CD4-positive, alpha-beta T cell treated with Interleukin-2 at 100 ng/mL for 4 hours (primary cell): ENCODE measurements around the gene RDH16.
"Not testable (repeated sequence)": the region's sequence is repeated elsewhere in the genome, so short reads cannot be mapped to it uniquely, and the experiment has no call there.

Experiments
- DNase-seq: peaks from one replicate; pipeline ENCODE4 v3.0.0-alpha.2; 2020; ENCODE audit warnings: low spot score

The RDH16 gene

DNA sequence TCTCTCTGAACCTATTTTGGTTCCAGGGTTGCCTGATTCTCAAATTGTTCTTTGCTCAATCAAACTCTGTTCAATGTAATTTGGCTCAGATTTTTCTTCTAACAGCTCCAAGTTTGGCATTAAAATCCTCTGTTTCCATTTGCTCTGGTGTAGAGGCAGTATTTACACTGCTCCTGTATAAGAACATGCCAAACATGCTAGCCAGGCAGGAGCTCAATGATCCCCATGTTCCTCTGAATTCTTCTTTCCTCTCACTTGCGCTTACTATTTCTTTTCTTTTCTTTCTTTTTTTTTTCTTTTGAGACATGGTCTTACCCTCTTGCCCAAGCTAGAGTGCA, 40.4 kb downstream of the RDH16 start:
- DNase-seq, result no peak

DNA sequence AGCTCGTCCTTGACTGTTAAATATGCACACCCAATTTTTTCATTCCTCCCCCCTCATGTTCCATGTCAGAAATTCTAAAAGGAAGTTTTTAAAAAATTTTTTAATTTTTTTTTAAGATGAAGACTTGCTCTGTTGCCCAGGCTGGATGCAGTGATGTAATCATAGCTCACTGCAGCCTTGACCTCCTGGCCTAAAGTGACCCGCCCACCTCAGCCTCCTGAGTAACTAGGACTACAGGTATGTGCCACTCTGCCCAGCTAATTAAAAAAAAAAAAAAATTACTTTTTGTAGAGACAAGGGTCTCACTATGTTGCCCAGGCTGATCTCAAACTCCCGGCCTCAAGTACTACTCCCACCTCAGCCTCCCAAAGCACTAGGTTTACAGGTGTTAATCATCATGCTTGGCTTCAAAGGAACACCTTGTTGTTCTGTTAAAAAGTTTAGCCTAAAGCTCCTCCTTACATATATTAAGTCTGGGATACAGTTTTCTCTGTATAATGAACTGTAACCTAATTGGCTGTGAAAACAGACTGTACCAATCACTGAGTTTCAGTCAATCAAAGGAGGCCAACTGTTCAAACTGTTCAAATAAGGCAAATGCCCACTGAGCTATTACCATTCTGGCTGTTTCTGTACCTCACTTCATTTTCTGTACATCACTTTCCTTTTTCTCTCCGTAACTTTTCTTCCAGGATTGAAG, 41.0 kb downstream of the RDH16 start:
- no peak for DNase-seq

DNA sequence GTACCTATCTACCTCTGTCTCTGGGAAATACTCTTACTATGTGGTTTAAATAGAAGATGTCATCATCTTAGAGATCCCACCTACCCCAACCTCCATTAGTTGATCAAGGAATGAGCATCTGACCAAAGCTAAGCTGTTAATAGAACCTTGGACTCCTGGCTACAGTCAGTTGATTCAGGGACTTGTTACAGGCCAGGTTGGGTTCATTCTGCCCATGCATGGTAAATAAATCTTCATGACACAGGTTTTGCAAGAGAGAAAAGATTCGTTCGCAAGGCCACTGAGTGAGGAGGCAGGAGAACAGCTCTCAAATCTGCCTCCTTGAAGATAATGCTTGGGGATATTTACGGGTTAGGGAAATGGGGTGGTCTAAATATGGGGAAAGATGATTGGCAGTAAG, 42.7 kb downstream of the RDH16 start:
- no peak for DNase-seq

DNA sequence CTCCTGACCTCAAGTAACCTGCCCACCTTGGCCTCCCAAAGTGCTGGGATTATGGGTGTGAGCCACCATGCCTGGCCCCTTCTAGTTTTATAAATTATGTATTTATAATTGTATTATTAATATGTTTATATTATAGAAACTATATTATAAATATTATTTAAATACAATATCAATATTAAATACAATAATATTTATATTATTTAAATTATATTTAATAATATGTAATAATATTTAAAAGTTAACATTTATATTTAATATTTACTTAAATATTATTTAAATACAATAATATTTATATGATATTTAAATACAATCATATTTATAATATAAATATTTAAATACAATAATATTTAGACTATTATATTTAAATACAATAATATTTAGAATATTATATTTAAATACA, 43.2 kb downstream of the RDH16 start:
- no peak for DNase-seq

DNA sequence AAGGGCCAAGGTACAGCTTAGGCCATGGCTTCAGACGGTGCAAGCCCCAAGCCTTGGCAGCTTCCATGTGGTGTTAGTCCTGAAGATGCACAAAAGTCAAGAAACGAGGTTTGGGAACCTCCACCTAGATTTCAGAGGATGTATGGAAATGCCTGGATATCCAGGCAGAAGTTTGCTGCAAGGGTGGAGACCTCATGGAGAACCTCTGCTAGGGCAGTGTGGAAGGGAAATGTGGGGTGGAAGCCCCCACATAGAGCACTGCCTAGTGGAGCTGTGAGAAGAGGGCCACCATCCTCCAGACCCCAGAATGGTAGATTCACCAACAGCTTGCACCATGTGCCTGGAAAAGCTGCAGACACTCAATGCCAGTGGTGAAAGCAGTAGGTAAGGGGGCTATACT, 48.0 kb downstream of the RDH16 start:
- not testable (repeated sequence) for DNase-seq

DNA sequence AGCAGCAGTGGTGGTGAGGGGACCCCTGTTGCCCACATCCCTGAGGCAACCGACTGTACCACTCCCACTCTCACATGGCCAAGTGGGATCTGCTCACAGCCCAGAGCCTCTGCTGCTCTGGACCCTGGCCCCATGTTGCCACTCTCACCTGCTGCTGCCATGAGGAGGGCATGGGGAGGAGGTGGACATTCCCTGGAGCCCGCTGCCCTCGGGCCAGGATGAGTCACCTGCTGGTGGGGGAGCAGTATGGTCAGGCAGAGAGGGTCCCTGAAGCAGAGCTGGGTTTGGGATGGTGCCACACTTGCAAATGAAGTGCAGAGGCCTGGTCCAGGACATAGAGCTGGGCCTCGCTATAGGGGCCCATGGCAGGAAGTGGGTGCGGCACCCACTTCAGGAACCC, 49.3 kb downstream of the RDH16 start:
- DNase-seq, result no peak

DNA sequence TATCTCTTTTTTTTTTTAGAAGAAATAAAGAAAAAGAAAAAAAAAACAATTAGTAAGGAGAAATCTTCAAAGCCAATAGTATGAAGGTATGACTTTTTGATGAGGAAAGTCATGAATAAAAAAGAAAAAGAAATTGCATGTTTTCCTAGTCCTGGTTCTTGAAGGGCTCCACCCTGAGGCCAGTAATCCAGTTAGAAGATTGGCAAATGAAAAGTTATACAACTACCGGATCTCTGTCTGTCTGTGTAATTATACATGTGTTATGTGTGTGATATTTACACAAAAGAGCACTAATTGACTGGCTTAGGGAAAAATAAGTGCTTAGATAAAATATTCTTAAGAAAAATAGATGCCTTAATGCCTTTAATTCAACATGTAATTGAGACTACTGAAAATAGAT, 51.6 kb downstream of the RDH16 start:
- no peak for DNase-seq

DNA sequence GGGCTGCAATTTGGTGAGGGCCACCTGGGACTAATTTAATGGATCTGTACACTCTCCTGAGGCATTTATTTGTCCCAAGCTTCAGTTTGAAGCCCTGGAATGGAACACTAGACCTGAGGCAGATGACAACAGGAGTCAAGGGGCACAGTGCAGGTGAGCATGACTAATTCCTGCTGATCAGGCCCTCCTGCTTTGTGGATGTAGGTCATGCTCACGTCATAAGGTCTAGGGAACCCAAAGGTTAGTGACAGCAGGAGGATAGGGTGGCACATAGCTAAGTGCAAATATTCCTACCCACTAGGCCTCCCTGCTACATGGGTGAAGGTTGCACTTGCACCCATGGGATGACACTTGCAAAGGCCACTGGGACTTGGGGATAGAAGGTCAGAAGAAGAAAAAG, 54.0 kb downstream of the RDH16 start:
- no peak for DNase-seq
